NCI-H524 treated with DMSO at 0.1 percent for 48 hours (cell line): ENCODE data around the gene PTPRN2.
"Not testable (repeated sequence)": the region's sequence is repeated elsewhere in the genome, so short reads cannot be mapped to it uniquely, and the experiment has no call there.

Experiments
- DNase-seq: peaks from one replicate; lab custom pipeline; 2025; lab: John Stamatoyannopoulos, UW

The PTPRN2 gene

GRCh38 chr7:158264881-158265742 is 322.5 kb downstream of the PTPRN2 start:
- DNase-seq, result no peak

DNA sequence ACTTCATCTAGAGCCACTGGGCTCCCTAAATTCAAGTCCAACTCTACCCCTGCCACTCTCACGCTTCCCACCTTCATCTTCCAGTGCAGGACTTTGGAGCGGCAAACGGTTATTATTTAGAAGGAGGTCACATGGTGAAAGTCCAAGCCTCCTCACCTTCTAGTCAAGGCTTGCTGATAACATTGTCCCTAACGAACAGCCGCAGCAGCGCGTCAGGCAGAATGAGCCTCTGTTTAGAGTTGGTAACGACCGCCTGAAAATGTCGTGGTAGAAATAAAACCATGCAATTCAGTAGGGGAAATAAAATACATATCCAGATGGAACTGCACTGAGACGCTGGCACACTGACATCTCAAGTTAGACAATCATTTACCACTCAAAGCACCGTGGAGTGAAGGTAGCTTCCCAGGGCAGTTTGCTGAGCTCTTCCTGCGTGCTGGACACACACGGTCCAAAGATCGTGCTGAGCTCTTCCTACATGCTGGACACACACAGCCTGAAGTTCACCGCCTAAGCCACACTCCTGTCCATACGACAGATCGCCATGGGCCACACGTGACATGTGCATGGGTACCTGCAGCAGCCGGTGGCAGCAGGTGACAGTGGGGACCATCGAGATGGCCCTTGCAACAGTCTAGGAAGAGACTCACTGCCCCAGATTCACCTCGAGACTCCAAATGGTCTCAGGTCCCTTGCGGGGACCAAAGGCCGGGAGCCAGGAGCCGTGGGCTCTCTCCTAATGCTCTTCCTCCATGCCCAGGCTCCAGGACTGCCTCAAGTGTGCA is 323.5 kb downstream of the PTPRN2 start:
- no peak for DNase-seq

- DNase-seq, result no peak
Measured at GRCh38 chr7:158263110-158263963, 324.3 kb downstream of the PTPRN2 start.

- DNase-seq, result no peak
Measured at GRCh38 chr7:158262284-158263109, 325.1 kb downstream of the PTPRN2 start.

GRCh38 chr7:158261362-158262235 is 326.0 kb downstream of the PTPRN2 start:
- no peak for DNase-seq

- no peak for DNase-seq
Measured at GRCh38 chr7:158260567-158261361, 326.9 kb downstream of the PTPRN2 start.

DNA sequence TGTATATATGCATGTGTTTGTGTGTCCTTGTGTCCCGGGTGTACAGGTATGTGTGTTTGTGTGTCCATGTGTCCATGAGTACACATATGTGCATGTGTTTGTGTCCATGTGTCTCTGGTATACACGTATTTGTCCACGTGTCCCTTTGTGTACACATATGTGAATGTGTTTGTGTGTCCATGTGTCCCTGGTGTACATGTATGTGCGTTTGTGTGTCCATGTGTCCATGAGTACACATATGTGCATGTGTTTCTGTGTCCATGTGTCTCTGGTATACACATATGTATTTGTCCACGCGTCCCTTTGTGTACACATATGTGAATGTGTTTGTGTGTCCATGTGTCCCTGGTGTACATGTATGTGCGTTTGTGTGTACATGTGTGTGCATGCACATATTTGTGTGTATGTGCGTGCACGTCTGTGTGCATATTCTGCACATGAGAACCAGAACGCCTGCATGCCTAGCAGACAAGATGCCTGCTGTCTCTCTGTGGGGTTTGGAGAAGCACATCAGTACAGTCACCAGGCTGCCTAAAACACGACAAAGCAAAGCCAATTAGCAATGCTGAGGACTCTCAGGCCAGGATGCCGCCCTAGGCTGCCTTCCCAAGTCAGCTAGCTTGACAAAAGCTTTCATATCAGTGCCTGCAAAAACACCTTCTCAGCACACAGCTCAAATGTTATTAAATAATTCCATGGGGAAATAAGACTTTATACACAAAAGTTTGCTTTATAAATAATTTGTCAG is 327.8 kb downstream of the PTPRN2 start:
- DNase-seq, result no peak

DNA sequence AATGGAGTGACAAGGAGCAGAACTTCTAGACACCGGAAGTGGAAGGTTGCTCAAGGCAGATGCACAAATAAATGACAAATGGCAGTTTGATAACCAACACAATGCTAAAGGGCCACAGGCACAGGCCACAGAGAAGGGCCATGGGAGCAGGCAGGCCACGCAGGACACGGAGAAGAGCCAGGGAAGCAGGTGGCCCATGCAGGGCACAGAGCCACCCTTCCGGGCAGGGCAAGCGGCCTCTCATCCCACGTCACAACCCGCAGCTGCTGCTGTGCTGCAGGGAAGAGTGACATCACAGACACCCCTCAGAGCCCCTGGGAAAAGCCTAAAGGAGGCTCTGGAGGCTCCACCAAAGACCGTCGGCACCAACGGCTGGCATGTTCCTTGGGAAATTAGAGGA is 328.5 kb downstream of the PTPRN2 start:
- DNase-seq, result no peak

GRCh38 chr7:158258411-158259130 is 329.1 kb downstream of the PTPRN2 start:
- DNase-seq, result no peak

GRCh38 chr7:158257516-158258410 is 329.9 kb downstream of the PTPRN2 start:
- no peak for DNase-seq

DNA sequence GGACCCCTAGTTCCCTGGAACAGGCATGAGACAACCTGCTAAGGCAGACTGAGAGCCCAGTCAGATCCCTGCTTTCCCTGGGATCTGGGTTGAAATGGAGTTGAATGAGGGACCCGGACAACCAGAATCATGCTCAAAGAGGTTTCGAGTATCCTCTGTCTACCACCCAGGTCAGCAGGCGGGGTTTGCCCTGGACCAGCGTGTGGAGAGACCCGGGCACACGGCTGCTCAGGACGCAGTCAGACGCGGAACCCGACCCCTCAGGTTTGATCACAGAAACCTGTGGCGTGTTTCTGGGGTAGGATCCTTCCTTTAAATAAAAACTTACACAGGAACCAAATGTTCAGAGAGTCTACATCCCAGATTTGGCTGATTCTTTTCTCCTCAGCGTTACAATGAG is 330.6 kb downstream of the PTPRN2 start:
- DNase-seq, result no peak

DNA sequence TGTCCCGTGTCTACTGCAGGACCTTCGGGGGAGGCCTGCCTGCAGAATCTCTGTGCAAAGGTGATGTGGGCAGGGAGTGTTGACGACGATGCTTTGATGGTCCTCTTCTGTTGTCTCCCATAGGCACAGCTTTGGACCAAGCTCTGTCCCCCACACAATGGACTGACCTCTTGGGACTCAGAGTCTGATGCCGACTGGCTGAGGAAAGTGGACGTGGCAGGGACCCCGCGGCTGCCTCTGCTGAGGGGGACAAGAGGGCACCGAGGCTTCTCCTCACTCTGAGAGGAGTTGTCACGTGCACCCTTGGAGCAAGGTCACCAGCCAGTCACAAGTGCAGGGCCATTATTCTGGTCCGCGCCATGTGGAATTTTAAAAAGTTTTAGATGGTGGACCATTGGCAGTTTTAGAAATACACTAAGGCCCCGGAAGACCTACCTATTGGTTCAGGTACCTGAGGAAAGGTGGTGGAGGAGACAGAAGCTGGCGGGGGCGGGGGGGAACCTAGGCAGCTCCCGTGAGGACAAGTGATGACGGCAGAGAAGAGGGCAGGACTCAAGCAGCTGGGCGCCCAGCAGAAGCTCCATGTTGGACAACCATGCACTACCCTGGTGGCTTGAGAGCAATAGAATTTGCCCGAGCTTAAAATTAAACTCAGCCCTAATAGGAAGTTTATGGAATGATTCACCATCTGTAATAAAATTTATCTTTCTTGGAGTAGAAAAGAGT is 331.4 kb downstream of the PTPRN2 start:
- no peak for DNase-seq

GRCh38 chr7:158255558-158255957 is 332.1 kb downstream of the PTPRN2 start:
- DNase-seq, result no peak

DNA sequence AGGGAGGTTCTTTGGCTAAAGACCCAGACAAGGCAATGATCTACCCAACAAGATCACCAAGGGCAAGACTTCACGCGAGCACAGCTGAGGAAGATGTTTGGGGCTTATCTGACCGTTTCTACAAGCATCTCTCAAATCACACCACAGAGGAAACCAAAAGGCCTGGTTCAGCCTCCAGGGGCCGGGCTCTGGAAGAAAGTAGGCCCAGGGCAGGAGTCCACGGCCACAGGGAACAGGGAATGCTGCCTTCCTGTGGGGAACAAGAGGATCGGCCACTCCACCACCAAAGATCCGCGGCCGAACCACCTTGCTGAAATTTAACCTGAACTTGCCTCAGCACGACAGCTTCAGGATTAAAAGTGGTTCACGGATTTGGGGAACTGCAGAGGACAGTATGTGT is 332.5 kb downstream of the PTPRN2 start:
- no peak for DNase-seq

GRCh38 chr7:158253670-158254045 is 334.0 kb downstream of the PTPRN2 start:
- not testable (repeated sequence) for DNase-seq
